IPS-20b (cell line): Measurements from ENCODE around the gene SAE1.

Experiments used
- H3K27ac ChIP-seq: one replicate; pipeline ENCODE4 v1.5.1; 2013; ENCODE audit warnings: low read length
- H3K27me3 ChIP-seq: 2 replicates; pipeline ENCODE4 v1.6.1; 2013; ENCODE audit warnings: mild to moderate bottlenecking, low read length, inconsistent platforms; ENCODE audit not compliant: insufficient read depth
- H3K36me3 ChIP-seq: 2 replicates; pipeline ENCODE4 v1.6.1; 2013; ENCODE audit warnings: low read depth, mild to moderate bottlenecking, inconsistent platforms, low read length, moderate library complexity; ENCODE audit not compliant: insufficient read depth
- H3K4me1 ChIP-seq: 2 replicates; pipeline ENCODE4 v1.6.1; 2013; ENCODE audit warnings: mild to moderate bottlenecking, control low read depth, inconsistent platforms, low read length, moderate library complexity; ENCODE audit not compliant: insufficient read depth
- H3K4me3 ChIP-seq: 2 replicates; pipeline ENCODE4 v1.5.1; 2013; ENCODE audit warnings: mild to moderate bottlenecking, low read length, inconsistent platforms
- H3K9ac ChIP-seq: 2 replicates; pipeline ENCODE4 v1.6.1; 2013; ENCODE audit warnings: low read depth, mild to moderate bottlenecking, inconsistent platforms, low read length, moderate library complexity
- H3K9me3 ChIP-seq: 2 replicates; pipeline ENCODE4 v1.6.1; 2013; ENCODE audit warnings: mild to moderate bottlenecking, low read depth, low read length, inconsistent platforms; ENCODE audit not compliant: insufficient read depth

Gene SAE1

GRCh38 chr19:47183601-47184000, 53.0 kb downstream of the SAE1 start:
- Histone ChIP-seq H3K27me3 (no peaks in the 10 kb centered on the region), H3K4me1 (peaks cover 3% of the 10 kb centered on the region; the same call in 1 of the 2 replicates), H3K27ac (no peak overlapping the region), H3K9ac (no peak overlapping the region), H3K4me3 (no peak overlapping the region), H3K9me3 (no peaks in the 10 kb centered on the region), H3K36me3 (peaks cover 82% of the 10 kb centered on the region)

DNA sequence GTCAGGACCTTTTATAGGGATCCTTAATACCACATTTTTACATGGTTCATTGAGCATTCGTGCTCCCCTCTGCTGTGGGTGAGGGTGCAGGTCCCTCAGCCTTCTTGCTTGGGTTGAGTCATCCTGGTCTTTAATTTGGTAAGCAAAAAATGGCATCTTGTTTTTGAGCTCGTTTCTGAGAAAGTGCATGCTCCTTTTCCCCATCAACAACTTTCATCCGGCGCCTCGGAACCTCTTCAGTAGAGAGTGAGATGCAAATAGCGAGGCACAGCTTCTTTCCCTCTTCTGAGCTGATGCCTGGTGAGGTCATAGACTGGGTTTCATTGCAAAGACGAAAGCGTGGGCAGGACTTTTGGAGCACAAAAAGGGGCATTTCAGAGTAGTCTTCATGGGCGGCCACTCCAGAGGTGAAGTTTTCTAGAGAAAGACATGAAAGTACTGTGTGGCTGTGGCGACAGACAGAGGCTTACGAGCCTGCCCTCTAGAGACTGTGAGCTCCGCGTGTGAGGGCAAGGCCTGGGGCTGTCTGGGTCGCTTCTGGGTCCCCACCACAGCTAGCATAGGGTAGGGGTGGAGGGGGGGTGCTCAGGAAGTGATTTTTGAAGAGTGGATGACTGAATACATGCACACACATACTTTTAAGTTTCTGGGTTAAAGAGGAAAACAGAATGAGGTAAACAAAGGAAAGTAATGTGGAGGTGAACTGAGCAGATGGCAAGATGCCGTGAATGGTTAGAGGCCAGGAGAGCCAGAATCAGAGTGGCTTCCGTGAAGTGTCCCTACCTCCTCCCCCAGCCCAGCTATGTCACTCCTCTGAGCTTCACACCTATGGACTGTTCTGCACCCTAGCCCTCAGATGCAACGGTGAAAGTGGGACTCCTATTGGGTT, 56.1 kb downstream of the SAE1 start:
- Histone ChIP-seq H3K36me3 (peaks cover 89% of the 10 kb centered on the region), H3K27me3 (no peaks in the 10 kb centered on the region), H3K27ac (no peak overlapping the region), H3K4me1 (peaks cover 3% of the 10 kb centered on the region; the same call in 1 of the 2 replicates), H3K9me3 (no peaks in the 10 kb centered on the region), H3K4me3 (no peak overlapping the region), H3K9ac (no peak overlapping the region)

DNA sequence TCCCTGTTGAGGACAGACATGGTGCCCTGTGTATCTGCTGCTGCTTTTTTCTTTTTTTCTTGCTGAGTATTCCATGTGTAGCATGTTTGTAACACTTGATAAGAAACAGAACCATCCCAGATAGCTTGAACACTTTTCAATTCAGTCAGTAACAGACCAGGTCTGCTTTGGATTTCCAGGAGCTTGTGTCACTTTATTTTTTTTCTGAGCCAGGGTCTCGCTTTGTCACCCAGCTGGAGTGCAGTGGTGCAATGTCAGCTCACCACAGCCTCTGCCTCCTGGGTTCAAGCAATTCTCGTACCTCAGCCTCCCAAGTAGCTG, 56.7 kb downstream of the SAE1 start:
- H3K4me3 ChIP-seq: no peak overlapping the region
- no peak overlapping the region for H3K9ac ChIP-seq
- H3K9me3 ChIP-seq: no peaks in the 10 kb centered on the region
- H3K4me1 ChIP-seq: peaks cover 3% of the 10 kb centered on the region; the same call in 1 of the 2 replicates
- no peak overlapping the region for H3K27ac ChIP-seq
- peaks cover 83% of the 10 kb centered on the region for H3K36me3 ChIP-seq
- no peaks in the 10 kb centered on the region for H3K27me3 ChIP-seq

- Histone ChIP-seq H3K9me3 (no peaks in the 10 kb centered on the region), H3K4me3 (no peak overlapping the region), H3K36me3 (peaks cover 78% of the 10 kb centered on the region), H3K27me3 (no peaks in the 10 kb centered on the region), H3K27ac (no peak overlapping the region), H3K4me1 (peaks cover 3% of the 10 kb centered on the region; the same call in 1 of the 2 replicates), H3K9ac (no peak overlapping the region)
Measured at GRCh38 chr19:47187797-47188196, 57.2 kb downstream of the SAE1 start.

- Histone ChIP-seq H3K9me3 (no peaks in the 10 kb centered on the region), H3K4me1 (peaks cover 3% of the 10 kb centered on the region; the same call in 1 of the 2 replicates), H3K4me3 (no peak overlapping the region), H3K36me3 (peaks cover 72% of the 10 kb centered on the region), H3K27ac (no peak overlapping the region), H3K9ac (no peak overlapping the region; the same call in 1 of the 2 replicates), H3K27me3 (no peaks in the 10 kb centered on the region)
Measured at GRCh38 chr19:47188507-47189033, 57.9 kb downstream of the SAE1 start.

DNA sequence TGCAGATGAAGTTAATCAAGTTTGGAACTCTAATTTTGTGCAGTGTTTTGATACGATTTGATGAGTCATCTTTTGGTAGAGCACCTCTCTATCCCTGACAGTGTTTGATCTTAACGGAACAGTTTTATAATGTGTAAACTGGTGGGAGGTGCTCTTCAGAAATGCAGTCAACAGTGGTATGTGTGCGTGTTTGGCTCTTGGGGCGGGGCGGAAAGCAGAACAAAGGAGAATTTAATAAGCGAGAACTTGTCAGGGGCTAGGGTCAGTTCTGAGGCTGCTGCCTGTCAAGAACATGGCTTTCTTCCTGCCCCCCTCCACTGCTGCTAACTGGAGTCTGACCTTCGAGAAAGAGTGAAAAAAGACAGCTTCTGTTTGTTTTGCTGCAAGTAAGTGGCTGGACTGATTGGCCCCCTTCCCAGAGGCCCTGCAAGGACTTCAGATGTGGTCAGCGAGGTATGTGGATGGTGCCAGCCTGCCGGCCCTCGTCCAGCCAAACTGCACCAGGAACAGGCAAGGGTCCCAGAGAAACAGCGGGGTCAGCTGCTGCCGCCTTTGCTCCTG, 59.6 kb downstream of the SAE1 start:
- Histone ChIP-seq H3K4me1 (peaks cover 3% of the 10 kb centered on the region; the same call in 1 of the 2 replicates), H3K27ac (no peak overlapping the region), H3K27me3 (no peaks in the 10 kb centered on the region), H3K9me3 (no peaks in the 10 kb centered on the region), H3K4me3 (no peak overlapping the region), H3K36me3 (peaks cover 65% of the 10 kb centered on the region), H3K9ac (no peak overlapping the region)

- Histone ChIP-seq H3K4me1 (no peaks in the 10 kb centered on the region), H3K27me3 (no peaks in the 10 kb centered on the region), H3K9ac (no peak overlapping the region), H3K36me3 (peaks cover 60% of the 10 kb centered on the region), H3K4me3 (no peak overlapping the region), H3K27ac (no peak overlapping the region), H3K9me3 (no peaks in the 10 kb centered on the region)
Measured at GRCh38 chr19:47195434-47195833, 64.8 kb downstream of the SAE1 start.

DNA sequence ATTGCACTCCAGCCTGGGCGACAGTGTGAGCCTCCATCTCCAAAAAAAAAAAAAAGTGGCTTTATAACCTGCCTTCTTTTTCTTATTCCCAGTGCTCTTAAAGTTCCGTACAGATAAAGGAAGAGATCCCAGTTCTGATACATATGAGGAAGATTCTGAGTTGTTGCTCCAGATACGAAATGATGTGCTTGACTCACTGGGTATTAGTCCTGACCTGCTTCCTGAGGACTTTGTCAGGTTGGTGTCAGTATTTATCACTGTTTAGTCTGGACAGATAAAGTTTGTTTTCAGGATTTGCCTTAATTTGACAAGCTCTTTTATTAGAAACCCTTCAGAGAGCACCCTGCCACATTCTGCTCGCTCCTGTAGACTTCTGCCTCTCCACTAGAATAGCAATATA, 66.5 kb downstream of the SAE1 start:
- H3K9me3 ChIP-seq: no peaks in the 10 kb centered on the region
- no peak overlapping the region for H3K9ac ChIP-seq
- H3K4me3 ChIP-seq: no peak overlapping the region
- peaks cover 60% of the 10 kb centered on the region for H3K36me3 ChIP-seq
- H3K27me3 ChIP-seq: no peaks in the 10 kb centered on the region
- H3K27ac ChIP-seq: no peak overlapping the region
- no peaks in the 10 kb centered on the region for H3K4me1 ChIP-seq

DNA sequence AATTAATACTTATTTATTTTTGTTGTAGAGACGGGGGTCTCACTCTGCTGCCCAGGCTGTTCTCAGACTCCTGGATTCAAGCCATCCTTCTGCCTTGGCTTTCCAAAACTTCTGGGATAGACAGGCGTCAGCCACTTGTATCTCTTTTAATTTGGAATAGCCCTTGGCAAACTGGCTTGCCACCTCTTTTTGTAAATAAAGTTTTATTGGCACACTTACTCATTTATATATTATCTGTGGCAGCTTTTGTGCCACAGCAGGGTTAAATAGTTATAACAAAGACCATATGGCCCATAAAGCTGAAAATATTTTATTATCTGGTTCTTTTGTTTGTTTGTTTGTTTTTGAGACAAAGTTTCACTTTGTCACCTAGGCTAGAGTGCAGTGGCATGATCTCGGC, 69.9 kb downstream of the SAE1 start:
- Histone ChIP-seq H3K4me1 (no peaks in the 10 kb centered on the region), H3K9ac (no peak overlapping the region), H3K36me3 (peaks cover 81% of the 10 kb centered on the region), H3K9me3 (no peaks in the 10 kb centered on the region), H3K27ac (no peak overlapping the region), H3K4me3 (no peak overlapping the region), H3K27me3 (no peaks in the 10 kb centered on the region)

GRCh38 chr19:47203254-47203653, 72.6 kb downstream of the SAE1 start:
- Histone ChIP-seq H3K4me1 (no peaks in the 10 kb centered on the region), H3K9me3 (no peaks in the 10 kb centered on the region), H3K27ac (no peak overlapping the region), H3K4me3 (no peak overlapping the region), H3K27me3 (no peaks in the 10 kb centered on the region), H3K9ac (no peak overlapping the region), H3K36me3 (peaks cover 88% of the 10 kb centered on the region)

DNA sequence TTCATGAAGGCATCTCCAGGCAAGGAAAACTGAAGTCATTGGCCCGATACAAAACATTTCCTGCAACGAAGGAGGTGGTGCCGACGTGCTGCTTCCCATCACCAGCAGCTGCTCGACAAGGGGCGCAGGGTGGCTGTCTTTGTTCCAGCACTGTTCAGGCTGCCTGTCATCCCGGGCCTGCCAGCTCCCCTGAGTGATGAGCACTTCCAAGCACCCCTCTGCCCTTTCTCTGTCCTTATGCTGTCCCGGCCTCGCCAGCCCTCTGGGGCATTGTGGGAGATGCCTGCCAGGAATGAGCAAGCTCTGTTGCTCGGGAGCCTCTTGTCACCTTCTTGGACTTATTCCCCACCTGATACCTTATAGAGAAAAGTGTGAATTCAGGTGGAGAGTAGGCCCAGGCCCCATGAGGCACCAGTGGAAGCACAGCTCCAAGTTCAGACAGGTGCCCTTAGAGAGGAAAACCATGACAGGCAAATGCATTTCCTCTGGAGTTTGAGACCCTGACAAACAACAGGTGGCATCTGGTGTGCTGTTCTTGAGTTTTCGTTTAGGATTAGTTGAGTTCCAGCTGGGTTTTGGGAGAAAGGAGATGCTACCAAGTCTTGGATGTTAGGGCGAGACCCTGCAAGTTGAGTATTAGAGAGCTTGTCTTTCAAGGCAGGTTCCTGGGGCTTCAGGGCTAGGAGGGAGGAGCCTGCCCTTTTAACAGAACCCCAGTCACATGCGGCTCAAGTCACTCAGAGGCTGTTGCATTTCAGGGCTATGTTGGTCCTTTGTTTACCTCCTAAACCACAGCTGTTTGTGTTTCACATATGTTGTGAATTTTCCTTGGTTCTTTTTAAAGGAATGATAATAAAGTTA, 78.9 kb downstream of the SAE1 start:
- Histone ChIP-seq H3K27ac (no peak overlapping the region), H3K9me3 (no peaks in the 10 kb centered on the region), H3K36me3 (peaks cover 71% of the 10 kb centered on the region), H3K9ac (no peak overlapping the region; the same call in 1 of the 2 replicates), H3K27me3 (no peaks in the 10 kb centered on the region), H3K4me3 (no peak overlapping the region), H3K4me1 (peaks cover 13% of the 10 kb centered on the region)
